ENCODE results near the gene MYOZ1. TPM values are rescaled to one million over a fixed set of nuclear protein-coding genes. Genes with fewer than 3 reads are reported as not detected.

Gene MYOZ1
- total RNA-seq, 1 experiment from 2014 or later = 0.22 TPM

GRCh38 chr10:73646598-73647041 is 5.3 kb upstream of the MYOZ1 start:
- TF ChIP-seq EZH2 (IDR thresholded peaks at IDR 0.05; ENCODE audit: low read depth) (no peak), CTCF (conservative IDR thresholded peaks at IDR 0.05) (no peak)
- ChIA-PET CTCF (no interaction called here), POLR2A (ENCODE audit: unreplicated experiment) (no interaction called here)
- no peaks in the 10 kb centered on the region for H3K79me2 ChIP-seq (ENCODE audit: low read depth)
- peaks cover 4% of the 10 kb centered on the region for H3K4me1 ChIP-seq (replicated peaks; ENCODE audit: insufficient read depth)
- H4K20me1 ChIP-seq (ENCODE audit: insufficient read depth) = no peaks in the 10 kb centered on the region
- no peaks in the 10 kb centered on the region for H3F3A ChIP-seq (ENCODE audit: insufficient read depth, low read depth)
- H3K9me2 ChIP-seq (ENCODE audit: insufficient read depth) = no peaks in the 10 kb centered on the region
- H3K36me3 ChIP-seq (ENCODE audit: low read depth) = no peaks in the 10 kb centered on the region
- no peaks in the 10 kb centered on the region for H3K9me3 ChIP-seq (ENCODE audit: insufficient read depth, low read depth)
- H3K4me2 ChIP-seq = no peak overlapping the region
- no peak for DNase-seq
- no peak overlapping the region for H3K27ac ChIP-seq
- H2AFZ ChIP-seq = no peak overlapping the region
- no TSS peak for BruUV-seq (replicated peaks)
- intact Hi-C loops (cut with micrococcal nuclease; ENCODE audit: unreplicated experiment) = no loop called here
- H3K4me3 ChIP-seq = no peak overlapping the region
- H3K27me3 ChIP-seq (ENCODE audit: insufficient read depth, low read depth) = no peaks in the 10 kb centered on the region

DNA sequence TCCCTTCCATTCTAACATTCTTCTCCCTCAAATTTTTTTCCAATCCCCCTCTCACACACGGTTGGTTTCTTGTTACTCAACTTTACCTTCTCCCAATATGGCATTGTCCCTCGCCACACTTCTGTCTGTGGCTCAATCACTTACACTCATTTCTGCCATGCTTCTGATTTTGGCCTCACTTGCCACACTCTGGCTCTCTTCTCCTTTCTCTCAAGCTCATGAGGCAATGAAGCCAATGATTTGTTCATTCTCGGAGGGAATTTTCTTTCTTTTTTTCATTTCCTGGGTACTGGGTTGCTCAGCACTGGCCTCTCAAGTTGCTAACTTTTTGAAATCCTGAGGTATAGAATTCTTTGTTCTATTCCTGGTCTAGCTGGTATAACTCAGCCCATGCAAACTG is 4.0 kb upstream of the MYOZ1 start:
- Histone ChIP-seq H3K9me2 (ENCODE audit: insufficient read depth) (no peaks in the 10 kb centered on the region), H4K20me1 (ENCODE audit: insufficient read depth) (no peaks in the 10 kb centered on the region), H3K36me3 (ENCODE audit: low read depth) (no peaks in the 10 kb centered on the region), H3K27ac (no peak overlapping the region), H3K4me1 (replicated peaks; ENCODE audit: insufficient read depth) (peaks cover 7% of the 10 kb centered on the region), H3K9me3 (ENCODE audit: insufficient read depth, low read depth) (no peaks in the 10 kb centered on the region), H3K4me3 (no peak overlapping the region), H3F3A (ENCODE audit: insufficient read depth, low read depth) (no peaks in the 10 kb centered on the region), H3K79me2 (ENCODE audit: low read depth) (no peaks in the 10 kb centered on the region), H3K27me3 (ENCODE audit: insufficient read depth, low read depth) (no peaks in the 10 kb centered on the region), H3K4me2 (no peak overlapping the region), H2AFZ (no peak overlapping the region)
- TF ChIP-seq CTCF (conservative IDR thresholded peaks at IDR 0.05) = no peak
- TF ChIP-seq EZH2 (IDR thresholded peaks at IDR 0.05; ENCODE audit: low read depth) = no peak
- no TSS peak for BruUV-seq (replicated peaks)
- intact Hi-C loops (cut with micrococcal nuclease; ENCODE audit: unreplicated experiment) = no loop called here
- POLR2A ChIA-PET (ENCODE audit: unreplicated experiment) = no interaction called here
- CTCF ChIA-PET = no interaction called here
- no peak for DNase-seq

GRCh38 chr10:73644767-73645166 is 3.5 kb upstream of the MYOZ1 start:
- H3K27me3 ChIP-seq (ENCODE audit: insufficient read depth, low read depth) = no peaks in the 10 kb centered on the region
- no peaks in the 10 kb centered on the region for H3K36me3 ChIP-seq (ENCODE audit: low read depth)
- CTCF ChIA-PET = interaction anchor here (2.4 kb wide), 1 partner anchor 115 kb away, joined by 24 read pairs; no protein-coding TSS in a partner anchor
- H3K27ac ChIP-seq = no peak overlapping the region
- H4K20me1 ChIP-seq (ENCODE audit: insufficient read depth) = no peaks in the 10 kb centered on the region
- no peak overlapping the region for H2AFZ ChIP-seq
- no peak overlapping the region for H3K4me3 ChIP-seq
- H3K9me2 ChIP-seq (ENCODE audit: insufficient read depth) = no peaks in the 10 kb centered on the region
- peaks cover 7% of the 10 kb centered on the region for H3K4me1 ChIP-seq (replicated peaks; ENCODE audit: insufficient read depth)
- no peak overlapping the region for H3K4me2 ChIP-seq
- H3F3A ChIP-seq (ENCODE audit: insufficient read depth, low read depth) = no peaks in the 10 kb centered on the region
- BruUV-seq (replicated peaks) = no TSS peak
- POLR2A ChIA-PET (ENCODE audit: unreplicated experiment) = no interaction called here
- TF ChIP-seq EZH2 (IDR thresholded peaks at IDR 0.05; ENCODE audit: low read depth) (no peak), CTCF (conservative IDR thresholded peaks at IDR 0.05) (no peak)
- no peaks in the 10 kb centered on the region for H3K79me2 ChIP-seq (ENCODE audit: low read depth)
- intact Hi-C loops (cut with micrococcal nuclease; ENCODE audit: unreplicated experiment) = loop anchor here (1.0 kb wide), 1 partner anchor 115 kb away; no protein-coding TSS in a partner anchor
- no peaks in the 10 kb centered on the region for H3K9me3 ChIP-seq (ENCODE audit: insufficient read depth, low read depth)
- no peak for DNase-seq

Data from PC-9 (cell line).